ENCODE data around the gene CATSPERZ.

CATSPERZ gene

DNA sequence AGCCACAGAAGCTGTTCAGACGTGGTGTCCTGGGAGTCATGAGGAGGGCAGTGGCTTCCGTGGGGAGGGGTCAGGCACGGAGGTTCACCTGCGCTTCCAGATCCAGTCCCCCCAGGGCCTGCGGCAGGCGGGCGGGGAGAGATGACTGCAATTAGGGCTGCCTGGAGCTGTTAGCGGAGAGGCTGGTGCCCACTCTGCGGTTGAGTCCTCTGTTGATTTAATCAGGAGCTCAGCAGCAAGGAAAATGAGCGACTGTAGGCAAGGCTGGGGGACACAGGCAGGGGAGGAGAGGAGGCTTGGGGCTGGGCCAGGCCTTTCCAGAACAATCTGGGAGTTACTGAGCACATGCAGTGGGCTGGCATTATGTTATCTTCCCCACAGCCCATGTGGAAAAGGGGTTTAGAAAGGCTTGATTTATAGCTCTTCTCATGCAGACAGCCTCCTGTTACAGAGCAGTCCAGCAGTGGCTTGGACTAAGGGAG, 35.7 kb upstream of the CATSPERZ start:
- DNase-seq = no peak

DNA sequence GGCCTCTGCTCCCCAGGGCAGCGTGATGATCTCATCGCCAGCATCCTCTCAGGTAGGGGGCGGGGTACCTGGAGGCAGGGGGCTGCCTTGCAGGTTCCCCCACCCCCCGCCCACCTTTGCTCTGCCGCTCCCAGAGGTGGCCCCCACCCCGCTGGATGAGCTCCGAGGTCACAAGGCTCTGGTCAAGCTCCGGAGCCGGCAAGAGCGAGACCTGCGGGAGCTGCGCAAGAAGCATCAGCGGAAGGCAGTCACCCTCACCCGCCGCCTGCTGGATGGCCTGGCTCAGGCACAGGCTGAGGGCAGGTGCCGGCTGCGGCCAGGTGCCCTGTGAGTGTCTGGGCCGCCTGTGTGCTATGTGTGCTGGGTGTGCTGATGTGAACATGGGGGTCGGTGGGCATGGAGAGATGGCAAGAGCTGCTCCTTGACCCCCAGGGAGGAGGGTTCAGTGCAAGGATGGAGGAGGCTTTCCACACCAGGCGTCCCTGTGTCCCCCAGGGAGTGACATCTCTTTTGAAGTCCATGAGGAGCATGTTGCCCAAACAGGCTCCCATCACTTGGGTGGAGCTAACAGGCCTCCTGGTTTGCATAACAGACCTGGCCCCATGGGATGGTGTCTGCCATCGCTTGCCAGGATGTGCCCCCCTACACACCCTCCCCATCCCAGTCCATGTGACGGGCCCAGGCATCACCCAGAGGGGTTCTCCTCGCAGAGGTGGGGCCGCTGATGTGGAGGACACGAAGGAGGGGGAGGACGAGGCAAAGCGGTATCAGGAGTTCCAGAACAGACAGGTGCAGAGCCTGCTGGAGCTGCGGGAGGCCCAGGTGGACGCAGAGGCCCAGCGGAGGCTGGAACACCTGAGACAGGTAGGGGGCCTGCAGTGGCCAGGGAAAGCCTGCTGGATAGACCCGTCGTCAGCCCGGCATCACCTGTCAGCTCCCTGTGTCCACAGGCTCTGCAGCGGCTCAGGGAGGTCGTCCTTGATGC, 34.7 kb upstream of the CATSPERZ start:
- no peak for DNase-seq

DNA sequence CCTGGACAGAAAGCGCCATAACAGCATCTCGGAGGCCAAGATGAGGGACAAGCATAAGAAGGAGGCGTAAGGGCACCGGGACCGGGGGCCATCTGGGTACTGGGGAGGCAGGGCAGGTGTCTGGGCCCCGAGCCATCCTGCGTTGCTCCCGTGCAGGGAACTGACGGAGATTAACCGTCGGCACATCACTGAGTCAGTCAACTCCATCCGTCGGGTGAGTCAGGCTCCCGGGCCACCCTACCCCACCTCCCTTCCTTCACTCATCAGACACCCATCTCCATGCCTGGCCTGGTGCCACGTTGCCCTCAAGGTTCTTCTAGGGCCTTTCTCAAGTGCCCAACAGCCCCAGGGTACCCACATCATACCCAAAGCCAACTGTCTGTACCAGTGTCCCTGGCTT, 33.8 kb upstream of the CATSPERZ start:
- no peak for DNase-seq

- DNase-seq = no peak
These were observed 32.8 kb upstream of the CATSPERZ start for GRCh38 chr11:64267207-64267945.

DNA sequence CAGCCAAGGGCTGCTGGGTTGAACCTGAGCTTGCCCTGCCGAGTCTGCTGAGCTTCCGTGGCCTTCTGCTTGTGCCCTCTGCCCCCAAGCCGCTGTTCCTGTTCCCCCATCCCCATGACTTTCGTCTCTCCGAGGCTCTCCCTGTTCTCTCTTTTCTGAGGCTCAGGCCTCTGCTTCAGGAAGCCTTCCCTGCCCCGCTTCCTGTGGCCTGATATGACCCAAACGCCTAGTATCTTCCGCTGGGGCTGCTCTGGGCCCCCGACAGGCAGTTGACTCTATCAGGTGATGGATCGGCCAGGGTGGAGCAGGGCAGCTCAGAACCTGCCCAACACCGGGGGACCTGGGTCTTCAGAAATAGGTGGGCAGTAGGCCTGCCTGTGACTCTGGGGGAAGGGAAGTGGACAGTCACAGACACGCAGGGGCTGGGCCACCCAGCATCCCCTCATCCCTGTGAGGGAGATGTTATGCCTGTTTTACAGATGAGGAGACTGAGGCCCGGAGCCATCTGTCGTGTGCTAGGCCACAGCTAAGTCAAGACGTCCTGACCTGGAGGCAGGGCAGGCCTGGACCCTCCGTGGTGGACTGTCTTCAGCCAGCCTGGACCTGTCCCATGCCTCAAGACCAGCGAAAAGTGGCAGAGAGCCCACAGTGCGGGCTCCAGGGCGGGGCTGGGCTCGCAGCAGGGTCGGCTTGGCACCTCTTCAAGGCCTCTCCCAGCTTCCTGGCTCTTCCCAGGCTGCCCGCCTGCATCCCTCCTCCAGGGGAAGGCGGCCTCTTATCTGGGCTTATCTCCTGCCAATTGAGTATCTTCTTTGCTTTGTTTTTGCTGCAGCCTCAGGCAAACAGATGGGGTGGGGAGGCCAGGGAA, 31.9 kb upstream of the CATSPERZ start:
- no peak for DNase-seq

DNA sequence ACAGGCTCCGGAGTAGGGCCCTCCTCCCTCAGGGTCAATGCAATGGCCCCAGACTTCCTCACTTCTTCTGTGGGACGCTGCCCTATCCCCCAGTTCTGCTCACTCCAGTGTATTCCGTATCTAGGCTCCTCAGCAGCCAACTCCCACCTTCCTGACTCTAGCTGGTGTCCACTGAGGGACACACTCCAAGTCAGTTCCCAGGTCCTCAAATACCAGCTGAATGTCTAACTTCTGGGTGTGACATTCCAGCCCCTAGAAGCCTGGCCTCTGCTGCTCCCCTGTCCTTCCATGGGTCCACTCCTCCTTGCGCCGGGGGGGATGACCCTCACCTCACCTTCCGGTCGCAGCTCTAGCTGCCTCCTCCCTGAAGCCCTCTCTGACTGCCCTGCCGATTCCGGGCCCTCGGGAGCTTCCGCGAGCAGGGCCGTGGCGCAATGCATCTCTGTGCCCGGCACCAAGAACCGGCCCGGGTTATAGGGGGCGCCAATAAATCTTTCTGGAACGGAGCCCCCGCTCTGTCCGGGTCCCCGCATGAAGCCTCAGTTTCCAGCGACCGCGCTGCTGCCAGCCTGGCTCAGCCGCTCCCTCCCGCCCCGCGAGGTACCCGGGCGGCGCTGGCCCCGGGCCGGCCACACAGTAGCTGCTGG, 31.1 kb upstream of the CATSPERZ start:
- no peak for DNase-seq

DNA sequence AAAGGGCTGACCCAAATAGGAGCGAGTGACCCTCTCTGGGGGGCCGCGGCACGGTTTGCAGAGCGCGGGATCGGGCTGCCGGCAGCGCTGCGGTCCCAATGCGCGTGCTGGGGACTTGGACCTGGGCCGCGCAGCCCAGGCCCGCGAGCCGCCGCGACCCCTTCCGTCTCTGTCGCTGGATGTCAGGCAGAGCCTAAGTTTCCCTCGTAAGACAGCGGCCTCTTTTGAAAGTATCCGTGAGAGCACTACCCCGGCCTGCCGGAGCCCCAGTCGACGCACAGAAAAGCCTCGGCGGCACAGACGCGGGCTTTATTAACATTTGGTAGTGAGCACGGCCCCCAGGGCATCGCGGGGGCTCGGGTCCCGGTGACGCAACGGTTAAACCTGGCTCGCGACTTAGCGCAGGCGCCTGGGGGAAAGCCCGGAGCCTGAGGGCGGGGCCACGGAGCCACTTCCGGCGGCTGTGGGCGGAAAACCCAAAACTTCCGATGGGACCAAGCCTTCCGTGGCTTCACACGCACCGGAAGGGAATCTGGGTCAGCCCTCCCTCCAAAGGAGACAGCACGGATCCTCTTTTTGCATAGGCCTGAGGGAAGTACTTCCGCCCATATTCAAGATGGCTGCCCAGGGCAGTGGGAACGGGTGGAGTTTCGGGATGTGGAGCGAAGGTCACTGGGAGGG, 30.5 kb upstream of the CATSPERZ start:
- DNase-seq = peak; percentile 92 to 95 (median 94)

DNA sequence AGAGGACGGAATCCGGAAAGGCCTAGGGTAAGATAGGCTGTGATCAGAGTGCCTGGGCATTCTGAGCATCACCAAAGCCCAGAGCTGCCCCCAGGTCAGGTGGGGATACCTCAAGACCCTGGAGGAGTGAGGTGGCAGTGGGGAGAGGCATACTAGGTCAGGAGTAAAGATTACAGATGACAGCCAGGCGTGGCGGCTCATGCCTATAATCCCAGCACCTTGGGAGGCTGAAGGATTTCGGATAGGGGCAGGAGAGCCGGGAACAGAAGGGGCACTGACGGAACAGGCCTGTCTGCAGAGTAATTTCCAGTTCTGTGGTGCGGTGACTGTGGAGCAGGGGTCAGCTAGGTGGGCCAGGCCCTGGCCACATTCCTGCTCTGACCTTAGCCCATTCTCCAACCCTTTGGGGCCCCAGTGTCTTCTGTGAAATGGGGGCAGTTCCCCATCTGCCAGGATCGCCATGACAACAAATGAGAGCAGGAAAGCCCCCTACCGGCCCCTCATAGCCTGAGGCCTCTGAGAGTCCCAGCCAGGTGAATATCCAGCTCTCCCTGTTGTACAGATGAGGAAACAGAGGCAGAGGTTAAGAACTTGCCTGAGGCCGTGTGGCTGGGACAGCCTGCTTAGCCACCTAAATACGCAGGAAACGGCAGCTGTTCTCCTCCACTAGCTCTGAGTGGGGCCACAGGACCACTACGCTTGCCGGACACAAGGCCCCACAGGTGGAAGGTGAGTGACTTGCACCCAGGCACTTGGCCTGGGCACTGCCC, 24.9 kb upstream of the CATSPERZ start:
- no peak for DNase-seq

DNA sequence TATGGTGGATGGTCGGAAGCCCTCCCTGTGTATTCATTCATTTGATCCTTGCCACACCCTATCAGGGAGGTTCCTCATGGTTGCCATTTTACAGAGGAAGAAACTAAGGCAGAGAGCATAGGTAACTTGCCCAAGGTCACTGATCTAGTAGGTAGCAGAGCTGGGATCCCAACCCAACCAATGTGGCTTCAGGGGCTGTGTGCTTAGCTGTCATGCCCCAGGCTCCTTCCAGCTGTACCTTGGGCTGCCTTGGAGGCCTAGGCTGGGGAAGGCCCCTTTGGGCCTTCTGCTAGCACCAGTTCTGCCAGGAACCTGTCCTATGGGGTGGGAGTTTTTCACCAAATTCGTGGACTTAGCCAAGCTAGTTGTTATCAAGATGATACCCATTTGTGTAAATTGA, 24.3 kb upstream of the CATSPERZ start:
- DNase-seq = no peak

DNA sequence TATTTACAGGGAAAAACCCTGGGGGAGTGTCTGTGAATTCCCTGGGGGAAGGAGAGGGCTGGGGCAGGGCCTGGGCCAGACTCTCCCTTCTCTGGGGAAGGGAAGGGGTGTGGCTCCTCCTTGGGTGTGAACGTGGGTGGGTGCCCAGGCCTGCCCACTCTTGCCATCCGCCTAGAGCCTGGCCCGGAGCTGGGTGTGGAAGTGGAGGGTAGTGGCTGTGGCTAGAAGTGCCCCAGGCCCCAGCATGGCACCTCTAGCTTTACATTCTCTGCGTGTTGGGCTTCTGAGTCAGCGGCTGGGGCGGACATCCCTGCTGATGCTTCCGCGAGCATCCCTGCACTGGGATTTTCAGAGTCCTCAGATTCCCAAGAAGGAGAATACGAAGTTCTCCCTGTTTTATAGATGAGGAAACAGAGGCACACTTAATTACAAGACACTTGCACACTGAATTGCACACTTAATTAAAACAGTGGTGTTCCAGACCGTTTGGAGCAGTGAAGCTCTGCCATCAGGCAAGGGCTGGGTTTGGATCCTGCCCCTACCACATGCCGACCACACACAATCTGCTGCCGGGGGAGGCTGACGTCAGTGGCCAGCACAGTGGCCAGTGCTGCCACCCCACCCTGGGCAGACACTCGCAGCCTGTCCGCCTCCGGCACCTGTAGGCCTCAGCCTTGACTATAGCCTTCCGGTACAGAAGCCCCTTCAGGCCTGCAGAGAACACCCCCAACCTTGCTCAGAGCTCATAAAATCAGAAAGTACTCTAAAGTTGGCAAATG, 23.3 kb upstream of the CATSPERZ start:
- no peak for DNase-seq

DNA sequence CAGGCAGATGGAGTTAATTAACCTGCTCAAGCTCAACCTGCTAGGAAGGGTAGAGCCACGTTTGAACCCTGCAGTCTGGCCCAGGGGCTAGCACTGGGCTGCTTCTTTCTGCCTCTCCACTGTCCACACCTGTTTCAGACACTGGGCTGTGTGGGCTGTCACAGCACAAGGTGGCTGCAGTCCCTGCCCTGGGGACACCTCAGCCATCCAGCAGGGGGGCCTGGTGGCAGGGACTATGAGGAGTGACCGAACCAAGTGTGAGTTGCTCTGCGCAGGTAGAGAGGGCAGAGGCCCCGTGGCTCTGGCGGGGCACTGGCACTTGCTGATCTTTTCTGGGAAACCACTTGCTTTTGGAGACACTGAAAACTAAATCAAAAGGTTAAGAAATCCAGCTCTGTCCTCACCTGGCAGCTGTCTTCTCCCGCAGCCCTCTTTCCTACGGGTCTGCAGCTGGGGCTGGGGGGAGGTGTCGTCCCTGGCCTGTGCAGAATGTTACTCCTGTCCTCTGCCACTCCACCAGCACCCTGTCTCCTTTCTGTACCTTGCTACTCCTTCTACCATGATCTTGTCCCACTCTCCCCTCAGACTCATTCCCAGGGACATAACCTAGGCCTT, 21.5 kb upstream of the CATSPERZ start:
- DNase-seq = no peak

DNA sequence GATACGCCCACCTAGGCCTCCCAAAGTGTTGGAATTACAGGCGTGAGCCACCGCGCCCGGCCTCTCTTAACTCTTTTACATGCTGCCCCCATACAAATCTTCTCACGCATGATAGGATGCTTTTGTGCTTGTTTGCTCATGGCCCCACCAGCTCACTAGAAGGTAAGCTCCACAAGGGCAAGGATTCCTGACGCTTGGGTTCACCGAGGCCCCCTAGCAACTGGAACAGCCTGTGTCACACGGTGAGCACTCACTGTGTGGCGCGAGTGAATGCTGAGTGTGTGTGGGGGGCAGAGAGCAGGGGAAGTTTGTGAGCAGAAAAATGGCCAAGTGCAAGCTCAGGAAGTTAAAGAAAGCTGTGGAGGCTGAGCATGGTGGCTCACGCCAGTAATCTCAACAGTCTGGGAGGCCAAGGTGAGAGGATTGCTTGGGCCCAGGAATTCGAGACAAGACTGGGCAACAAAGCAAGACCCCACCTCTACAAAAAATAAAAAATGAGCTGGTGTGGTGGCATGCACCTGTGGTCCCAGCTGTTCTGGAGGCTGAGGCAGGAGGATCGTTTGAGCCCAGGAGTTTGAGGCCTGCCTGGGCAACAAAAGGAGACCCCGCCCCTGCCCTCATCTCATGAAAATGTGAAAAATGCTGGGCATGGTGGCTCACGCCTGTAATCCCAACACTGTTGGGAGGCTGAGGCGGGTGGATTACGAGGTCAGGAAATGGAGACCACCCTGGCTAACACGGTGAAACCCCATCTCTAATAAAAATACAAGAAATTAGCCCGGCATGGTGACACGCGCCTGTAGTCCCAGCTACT, 18.0 kb upstream of the CATSPERZ start:
- DNase-seq = no peak

DNA sequence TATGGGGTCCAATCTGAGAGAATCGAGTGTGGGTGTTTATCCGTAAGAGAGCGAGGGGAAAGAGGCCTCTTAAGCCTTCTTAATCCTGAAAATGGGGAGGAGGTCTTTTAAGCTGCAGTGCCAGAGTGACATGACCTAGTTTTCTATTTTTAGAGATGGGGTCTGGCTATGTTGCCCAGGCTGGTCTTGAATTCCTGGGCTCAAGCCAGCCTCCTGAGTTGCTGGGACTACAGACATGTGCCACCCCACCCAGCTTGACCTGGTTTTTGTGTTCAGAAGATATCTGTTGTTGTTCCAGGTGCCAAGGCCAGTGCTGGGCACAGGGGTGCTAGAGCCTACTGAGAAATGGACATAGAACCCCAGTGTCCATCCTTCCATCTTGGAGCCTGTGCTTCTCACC, 17.1 kb upstream of the CATSPERZ start:
- no peak for DNase-seq

- peak; percentile 77 to 91 (median 86) for DNase-seq
These were observed 15.9 kb upstream of the CATSPERZ start, which contains the start of gene BAD for GRCh38 chr11:64284048-64284961. TSS of gene BAD (minus strand) at chr11:64284665. CDS start at chr11:64284368, 297 bp downstream.

- DNase-seq = peak; percentile 88 to 94 (median 91)
These were observed 14.9 kb upstream of the CATSPERZ start, which contains the start of gene GPR137 for GRCh38 chr11:64284962-64285884. TSS of gene GPR137 (plus strand) at chr11:64285848. CDS start at chr11:64286525, 677 bp downstream.
